ENCODE results near the gene TGFBR3.

- TF ChIP-seq CTCF (conservative IDR thresholded peaks at IDR 0.05 in 1 of 2, IDR thresholded peaks at IDR 0.05 in 1 of 2; ENCODE audit: extremely low read depth in 1 of 2, insufficient read depth in 1 of 2, low read depth in 1 of 2, low read length in 2 of 2) (no peak), EZH2 (IDR thresholded peaks at IDR 0.05; ENCODE audit: borderline replicate concordance, low read length) (no peak)
These were observed 82.8 kb downstream of the TGFBR3 start for GRCh38 chr1:91803123-91803522.

All from mammary epithelial cell (primary cell).